LNCAP (cell line): ENCODE data around the gene CFAP54.

Experiments
- TF ChIP-seq, protein P1 (sequence below): fragments of 450-650 bp; IDR thresholded peaks from 2 replicates; pipeline ENCODE4 v1.5.1; 2017; ENCODE audit warnings: mild to moderate bottlenecking

Gene CFAP54

DNA sequence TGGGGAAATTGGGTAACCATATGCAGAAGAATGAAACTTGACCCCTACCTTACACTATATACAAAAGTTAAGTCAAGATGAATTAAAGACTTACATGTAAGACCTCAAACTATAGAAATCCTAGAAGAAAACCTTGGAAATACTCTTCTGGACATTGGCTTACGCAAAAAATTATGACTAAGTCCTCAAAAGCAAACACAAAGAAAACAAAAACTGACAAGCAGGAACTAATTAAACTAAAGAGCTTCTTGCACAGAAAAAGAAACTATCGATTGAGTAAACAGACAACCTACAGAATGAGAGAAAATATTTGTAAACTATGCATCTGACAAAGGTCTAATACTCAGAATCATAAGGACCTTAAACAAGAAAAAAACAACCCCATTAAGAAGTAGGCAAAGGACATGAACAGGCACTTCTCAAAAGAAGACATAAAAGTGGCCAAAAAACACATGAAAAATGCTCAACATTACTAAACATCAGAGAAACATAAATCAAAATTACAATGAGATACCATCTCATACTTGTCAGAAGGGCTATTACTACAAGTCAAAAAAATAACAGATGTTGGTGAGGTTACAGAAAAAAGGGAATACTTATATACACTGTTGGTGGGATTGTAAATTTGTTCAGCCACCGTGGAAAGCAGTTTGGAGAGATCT, 37.0 kb upstream of the CFAP54 start:
- TF ChIP-seq, protein P1, sequence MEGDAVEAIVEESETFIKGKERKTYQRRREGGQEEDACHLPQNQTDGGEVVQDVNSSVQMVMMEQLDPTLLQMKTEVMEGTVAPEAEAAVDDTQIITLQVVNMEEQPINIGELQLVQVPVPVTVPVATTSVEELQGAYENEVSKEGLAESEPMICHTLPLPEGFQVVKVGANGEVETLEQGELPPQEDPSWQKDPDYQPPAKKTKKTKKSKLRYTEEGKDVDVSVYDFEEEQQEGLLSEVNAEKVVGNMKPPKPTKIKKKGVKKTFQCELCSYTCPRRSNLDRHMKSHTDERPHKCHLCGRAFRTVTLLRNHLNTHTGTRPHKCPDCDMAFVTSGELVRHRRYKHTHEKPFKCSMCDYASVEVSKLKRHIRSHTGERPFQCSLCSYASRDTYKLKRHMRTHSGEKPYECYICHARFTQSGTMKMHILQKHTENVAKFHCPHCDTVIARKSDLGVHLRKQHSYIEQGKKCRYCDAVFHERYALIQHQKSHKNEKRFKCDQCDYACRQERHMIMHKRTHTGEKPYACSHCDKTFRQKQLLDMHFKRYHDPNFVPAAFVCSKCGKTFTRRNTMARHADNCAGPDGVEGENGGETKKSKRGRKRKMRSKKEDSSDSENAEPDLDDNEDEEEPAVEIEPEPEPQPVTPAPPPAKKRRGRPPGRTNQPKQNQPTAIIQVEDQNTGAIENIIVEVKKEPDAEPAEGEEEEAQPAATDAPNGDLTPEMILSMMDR: no peak

- TF ChIP-seq, protein P1: no peak
Observed at GRCh38 chr12:96454396-96454795, 35.0 kb upstream of the CFAP54 start.

DNA sequence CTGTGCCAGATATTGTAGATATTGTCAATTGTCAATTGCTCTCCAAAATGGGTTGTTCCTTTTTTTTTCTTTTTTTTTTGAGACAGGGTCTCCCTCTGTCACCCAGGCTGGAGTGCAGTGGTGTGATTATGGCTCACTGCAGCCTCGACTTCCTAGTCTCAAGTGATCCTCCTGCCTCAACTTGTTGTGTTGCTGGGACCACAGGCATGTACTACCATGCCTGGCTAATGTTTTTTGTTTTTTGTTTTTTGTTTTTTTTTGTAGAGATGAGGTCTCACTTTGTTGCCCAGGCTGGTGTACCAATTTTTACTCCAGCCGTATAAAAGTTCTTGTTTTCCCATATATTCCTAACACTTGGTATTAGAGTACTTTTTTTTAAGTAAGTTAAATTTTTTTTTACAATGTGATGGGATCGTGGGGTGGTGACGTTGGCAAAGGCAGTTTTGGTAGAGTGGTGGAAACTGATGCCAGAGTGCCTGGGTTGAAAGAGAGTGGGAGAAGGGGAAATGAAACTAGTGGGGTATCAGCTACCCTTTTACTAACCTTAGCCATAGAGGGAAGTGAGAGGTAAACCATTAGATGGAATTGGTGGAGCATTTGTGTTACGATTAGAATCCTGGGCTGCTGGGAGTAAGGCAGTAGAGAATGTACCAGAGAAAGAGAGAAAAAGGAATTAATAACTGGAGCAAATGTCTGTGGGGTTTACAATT, 33.0 kb upstream of the CFAP54 start:
- TF ChIP-seq, protein P1: no peak

DNA sequence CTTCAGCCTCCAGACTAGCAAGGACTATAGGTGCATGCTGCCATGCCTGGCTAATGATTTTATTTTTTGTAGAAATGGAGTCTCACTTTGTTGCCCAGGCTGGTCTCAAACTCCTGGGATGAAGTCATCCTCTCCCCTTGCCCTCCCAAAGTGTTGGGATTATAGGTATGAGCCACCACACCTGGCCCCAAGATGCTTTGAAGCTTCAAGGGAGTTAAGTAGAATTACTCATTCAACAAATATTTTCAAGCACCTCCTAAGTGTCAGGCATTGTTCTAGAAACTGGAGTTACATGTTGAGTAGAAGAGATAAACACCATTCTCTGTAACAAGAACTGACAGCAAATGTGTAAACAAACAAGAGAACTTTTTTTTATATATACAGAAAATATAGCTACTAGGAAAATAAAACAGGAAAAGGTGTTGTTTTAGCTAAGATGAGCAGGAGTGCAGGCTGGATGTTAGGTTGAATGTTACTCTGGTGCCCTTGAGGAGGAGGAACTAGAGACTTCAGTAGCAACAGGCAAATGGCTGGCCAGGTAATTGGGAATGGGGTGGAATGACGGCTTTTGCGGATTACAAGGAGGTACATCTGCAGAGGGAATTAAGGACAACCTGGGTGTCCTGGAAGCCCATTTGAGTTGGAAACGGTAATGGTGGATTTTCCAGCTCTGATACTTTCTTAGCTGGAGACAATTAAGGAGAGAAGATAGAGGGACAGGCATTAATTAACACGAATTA, 32.0 kb upstream of the CFAP54 start:
- TF ChIP-seq, protein P1: no peak

- TF ChIP-seq, protein P1: no peak
Observed at GRCh38 chr12:96462571-96463280, 26.7 kb upstream of the CFAP54 start.

DNA sequence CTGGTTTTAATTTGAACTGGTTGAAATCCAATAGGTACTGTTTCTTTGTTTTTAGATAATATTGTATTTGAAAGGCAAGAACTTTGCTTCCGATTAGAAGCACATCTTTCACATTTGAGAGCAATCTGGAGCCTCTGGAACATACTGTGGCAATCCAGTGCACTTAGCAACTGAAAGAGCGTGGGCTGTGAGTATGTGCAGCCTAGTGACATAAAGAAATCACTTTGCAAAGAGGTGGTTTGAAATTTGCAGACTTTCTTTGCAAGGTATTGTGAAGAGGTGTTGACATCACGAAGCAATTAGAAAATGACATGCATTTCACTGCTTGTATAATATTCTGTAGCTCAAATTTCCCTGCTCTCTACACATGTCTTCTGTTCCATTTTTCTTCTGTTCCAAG, 23.5 kb upstream of the CFAP54 start:
- TF ChIP-seq, protein P1: no peak
